IMR-90 (cell line): Measurements from ENCODE around the gene MEOX2. TPM values are rescaled to one million over a fixed set of nuclear protein-coding genes. Genes with fewer than 3 reads are reported as not detected.

Experiments used
- ATAC-seq: fragments of 200-7000 bp; cut with Tn5 transposase; 2 replicates; pipeline ENCODE4 v1.9.1; 2020; ENCODE audit warnings: low read depth, mild to moderate bottlenecking, moderate library complexity
- BruUV-seq: library from RNA; stranded (reverse); fragments of 400-500 nt; replicated peaks from 2 replicates; lab custom pipeline; 2021; lab: Mats Ljungman, UMichigan
- CTCF ChIA-PET: fragments of 300-600 bp; formaldehyde crosslinking; extraction: SDS; loops from one replicate; lab custom pipeline; 2021; ENCODE audit warnings: antibody characterized with exemption; lab: Yijun Ruan, JAX
- POLR2A ChIA-PET: fragments of 300-600 bp; sonication (Branson Sonifier 250); formaldehyde crosslinking; loops from one replicate; lab custom pipeline; 2022; ENCODE audit warnings: antibody characterized with exemption; ENCODE audit not compliant: unreplicated experiment; lab: Charles Lee
- DNase-seq: peaks from one replicate; pipeline ENCODE4 v3.0.0; 2013
- H2AFZ ChIP-seq: replicated peaks from 2 replicates; pipeline ENCODE3; 2013; ENCODE audit warnings: low read length, mild to moderate bottlenecking; ENCODE audit not compliant: poor library complexity
- H2AK5ac ChIP-seq: 2 replicates; pipeline ENCODE4 v1.6.1; 2013; ENCODE audit warnings: low read depth, low read length, inconsistent platforms
- H2AK9ac ChIP-seq: replicated peaks from 2 replicates; pipeline ENCODE3; 2013; ENCODE audit warnings: mild to moderate bottlenecking, low read depth, low read length, moderate library complexity; ENCODE audit not compliant: poor library complexity
- H2BK120ac ChIP-seq: 2 replicates; pipeline ENCODE4 v1.6.1; 2013; ENCODE audit warnings: low read depth, low read length, inconsistent platforms
- H2BK15ac ChIP-seq: 3 replicates; pipeline ENCODE4 v1.6.1; 2013; ENCODE audit warnings: low read depth, low read length, inconsistent platforms
- H2BK20ac ChIP-seq: 2 replicates; pipeline ENCODE4 v1.6.1; 2013; ENCODE audit warnings: low read depth, mild to moderate bottlenecking, inconsistent platforms, low read length, moderate library complexity
- H2BK5ac ChIP-seq: 2 replicates; pipeline ENCODE4 v1.6.1; 2013; ENCODE audit warnings: mild to moderate bottlenecking, low read depth, low read length, inconsistent platforms; ENCODE audit not compliant: poor library complexity, severe bottlenecking
- H3K14ac ChIP-seq: replicated peaks from 2 replicates; pipeline ENCODE4 v1.6.1; 2013; ENCODE audit warnings: low read depth, low read length, inconsistent platforms
- H3K18ac ChIP-seq: 2 replicates; pipeline ENCODE4 v1.6.1; 2013; ENCODE audit warnings: low read depth, low read length, control low read depth
- H3K23ac ChIP-seq: 2 replicates; pipeline ENCODE4 v1.6.1; 2013; ENCODE audit warnings: low read depth, low read length, inconsistent platforms
- H3K27ac ChIP-seq: 2 replicates; pipeline ENCODE4 v1.5.1; 2013; ENCODE audit warnings: mild to moderate bottlenecking, control low read depth, low read length; ENCODE audit not compliant: insufficient read depth
- H3K27me3 ChIP-seq: 2 replicates; pipeline ENCODE4 v1.6.1; 2013; ENCODE audit warnings: low read length; ENCODE audit not compliant: control insufficient read depth, insufficient read depth
- H3K36me3 ChIP-seq: 2 replicates; pipeline ENCODE4 v1.6.1; 2013; ENCODE audit warnings: low read length, mixed read lengths; ENCODE audit not compliant: control insufficient read depth, insufficient read depth
- H3K4ac ChIP-seq: 2 replicates; pipeline ENCODE4 v1.6.1; 2013; ENCODE audit warnings: low read depth, low read length, inconsistent platforms
- H3K4me1 ChIP-seq: 2 replicates; pipeline ENCODE4 v1.6.1; 2013; ENCODE audit warnings: low read length, mixed read lengths; ENCODE audit not compliant: control insufficient read depth, insufficient read depth
- H3K4me2 ChIP-seq: 2 replicates; pipeline ENCODE4 v1.6.1; 2013; ENCODE audit warnings: low read depth, mild to moderate bottlenecking, control low read depth, low read length, moderate library complexity
- H3K4me3 ChIP-seq: 2 replicates; pipeline ENCODE4 v1.5.1; 2013; ENCODE audit warnings: low read depth, mild to moderate bottlenecking, control low read depth, low read length, moderate library complexity; ENCODE audit not compliant: insufficient read depth
- H3K56ac ChIP-seq: 2 replicates; pipeline ENCODE4 v1.6.1; 2013; ENCODE audit warnings: low read length, inconsistent platforms; ENCODE audit not compliant: insufficient read depth; ENCODE audit errors: extremely low read depth
- H3K79me1 ChIP-seq, 2 experiments: 2 replicates each; pipeline ENCODE4 v1.6.1; 2013; ENCODE audit warnings: low read length in 2 of 2, inconsistent platforms in 1 of 2, low read depth in 1 of 2
- H3K9ac ChIP-seq: 2 replicates; pipeline ENCODE4 v1.6.1; 2013; ENCODE audit warnings: low read depth, low read length, control low read depth
- H3K9me1 ChIP-seq: 2 replicates; pipeline ENCODE4 v1.6.1; 2013; ENCODE audit warnings: low read length, inconsistent platforms; ENCODE audit not compliant: insufficient read depth
- H3K9me3 ChIP-seq: 2 replicates; pipeline ENCODE4 v1.6.1; 2013; ENCODE audit warnings: low read length; ENCODE audit not compliant: control insufficient read depth, insufficient read depth
- H4K20me1 ChIP-seq: 2 replicates; pipeline ENCODE4 v1.6.1; 2013; ENCODE audit warnings: low read length, inconsistent platforms; ENCODE audit not compliant: insufficient read depth
- H4K5ac ChIP-seq: 2 replicates; pipeline ENCODE4 v1.6.1; 2013; ENCODE audit warnings: mild to moderate bottlenecking, low read depth, low read length, control low read depth
- H4K8ac ChIP-seq, 2 experiments: 2 replicates each; pipeline ENCODE4 v1.6.1; 2013; ENCODE audit warnings: low read depth in 2 of 2, low read length in 2 of 2, control low read depth in 1 of 2, inconsistent platforms in 1 of 2
- H4K91ac ChIP-seq: 2 replicates; pipeline ENCODE4 v1.6.1; 2013; ENCODE audit warnings: low read depth, low read length, inconsistent platforms; ENCODE audit not compliant: insufficient read depth
- CEBPB ChIP-seq: IDR thresholded peaks from 2 replicates; pipeline ENCODE4 v1.6.1; 2012; ENCODE audit warnings: low read depth, low read length, improper control_type of control experiment
- NFE2L2 ChIP-seq: fragments of 150-350 bp; IDR thresholded peaks from 2 replicates; pipeline ENCODE4 v1.6.1; 2016; ENCODE audit warnings: low read depth, mild to moderate bottlenecking, low read length
- whole genome bisulfite sequencing, 2 experiments: methylation state at CpG; one replicate each; pipeline versions ENCODE4 v1.1.5 to v1.1.7; 2013; ENCODE audit warnings: missing lambda C conversion rate in 2 of 2; ENCODE audit not compliant: insufficient read length in 1 of 2; ENCODE audit errors: extremely low coverage in 2 of 2; 5-methylcytosine and 5-hydroxymethylcytosine counted together
- dilution Hi-C: fragments of 300-500 bp; cut with HindIII; formaldehyde crosslinking; loops from one replicate; pipeline ENCODE4 v1.14.3; 2018; ENCODE audit warnings: low sequenced_read_pairs; ENCODE audit not compliant: unreplicated experiment
- in situ Hi-C: fragments of 300-500 bp; cut with MboI; formaldehyde crosslinking; loops from 3 replicates; pipeline ENCODE4 v1.14.3; 2019; ENCODE audit warnings: low sequenced_read_pairs, inconsistent platforms, mixed read lengths
- intact Hi-C: fragments of 100-400 bp; cut with micrococcal nuclease; formaldehyde crosslinking; loops from 2 replicates; pipeline ENCODE4 v1.10.0; 2022
- polyA plus RNA-seq, 3 experiments: library from polyadenylated mRNA; depleted of rRNA; stranded (reverse); fragments of >200 nt; gene quantifications; 2 replicates each; pipeline ENCODE4 v1.2.3, GENCODE V29; 2012; ENCODE audit warnings: low replicate concordance in 1 of 3
- total RNA-seq: library from RNA; depleted of rRNA; stranded (reverse); fragments of >200 nt; gene quantifications from 2 replicates; pipeline ENCODE4 v1.2.3, GENCODE V29; 2012

Gene MEOX2
- total and polyA plus RNA-seq, 2 of the 4 experiments (the other 2 are of a cell fraction), result under 0.01 TPM; not detected in 1

DNA sequence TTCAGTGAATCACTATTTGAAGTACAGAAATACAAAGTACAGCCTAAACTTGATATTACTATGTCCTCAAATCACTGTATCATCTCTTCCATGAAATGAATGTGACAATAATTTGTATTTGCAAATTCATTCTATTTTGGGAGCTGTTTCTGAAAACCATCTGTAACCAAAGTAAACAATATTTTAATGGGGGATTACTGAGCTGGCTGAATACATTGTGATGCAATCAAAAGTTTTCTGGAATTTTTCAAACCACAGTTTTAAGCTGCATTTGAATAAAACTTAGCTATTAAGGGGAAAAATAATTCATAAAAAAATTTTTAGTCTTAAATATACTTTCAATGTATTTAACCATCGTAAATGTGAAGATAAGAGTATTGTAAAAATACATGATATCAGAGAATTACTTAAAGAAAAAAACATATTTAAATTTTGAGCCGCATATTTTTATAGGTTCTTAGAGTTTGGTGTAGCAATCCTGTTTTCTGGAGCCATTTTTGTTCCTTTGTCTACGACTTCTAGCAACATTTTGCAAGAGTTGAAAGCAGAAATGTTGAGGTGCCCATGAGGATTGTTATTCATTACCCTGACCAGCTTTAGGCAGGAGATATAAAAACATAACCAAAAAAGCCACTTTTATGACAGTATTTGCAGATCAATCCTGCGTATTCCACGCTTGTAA, 78.8 kb downstream of the MEOX2 start:
- ATAC-seq (no peak), DNase-seq (no peak)
- Histone ChIP-seq H3K79me1 (no peaks in the 10 kb centered on the region), H3K4me1 (no peaks in the 10 kb centered on the region), H4K5ac (no peak overlapping the region), H3K4me3 (no peak overlapping the region), H3K4me2 (no peak overlapping the region), H3K27me3 (no peaks in the 10 kb centered on the region), H2AK5ac (no peak overlapping the region), H2BK5ac (no peak overlapping the region), H2BK120ac (no peak overlapping the region), H3K36me3 (no peaks in the 10 kb centered on the region), H2BK20ac (no peak overlapping the region), H2AFZ (no peak overlapping the region), H4K91ac (no peak overlapping the region), H3K9me1 (no peaks in the 10 kb centered on the region), H3K23ac (no peak overlapping the region), H3K27ac (no peak overlapping the region), H4K8ac (no peak overlapping the region), H3K14ac (no peak overlapping the region), H2AK9ac (no peak overlapping the region), H3K4ac (no peak overlapping the region), H4K20me1 (no peaks in the 10 kb centered on the region), H3K9ac (no peak overlapping the region), H3K9me3 (no peaks in the 10 kb centered on the region), H3K18ac (no peak overlapping the region), H2BK15ac (no peak overlapping the region), H3K56ac (no peak overlapping the region)
- TF ChIP-seq NFE2L2 (no peak), CEBPB (0 out of 2 replicates have a peak, but pooled peaks have one; percentile 4)
- no TSS peak for BruUV-seq
- intact Hi-C loops, result no loop called here
- no CpG with 5 or more reads among the region's 5 CpGs for WGBS, 2 experiments
- ChIA-PET POLR2A (no interaction called here), CTCF (no interaction called here)
- in situ Hi-C loops, result no loop called here
- dilution Hi-C loops, result no loop called here
